ENCODE measurements around the gene GULP1. TPM values are rescaled to one million over a fixed set of nuclear protein-coding genes. Genes with fewer than 3 reads are reported as not detected.
"Not testable (repeated sequence)": the region's sequence is repeated elsewhere in the genome, so short reads cannot be mapped to it uniquely, and the experiment has no call there.

The GULP1 gene
- total RNA-seq, 1 experiment from 2014 or later: 76.0 TPM

- no TSS peak for BruUV-seq (replicated peaks)
- no peak for TF ChIP-seq ZFX (IDR thresholded peaks at IDR 0.05)
- no peak for TF ChIP-seq SIN3A (IDR thresholded peaks at IDR 0.05; ENCODE audit: low read depth)
- TF ChIP-seq POLR2A (IDR thresholded peaks at IDR 0.05; ENCODE audit: borderline replicate concordance, extremely low read depth, insufficient read depth, insufficient read length): no peak
- no peak for TF ChIP-seq RAD21 (IDR thresholded peaks at IDR 0.05; ENCODE audit: low read depth)
- TF ChIP-seq FOSL1 (IDR thresholded peaks at IDR 0.05; ENCODE audit: low read depth): no peak
- TF ChIP-seq, protein P1, sequence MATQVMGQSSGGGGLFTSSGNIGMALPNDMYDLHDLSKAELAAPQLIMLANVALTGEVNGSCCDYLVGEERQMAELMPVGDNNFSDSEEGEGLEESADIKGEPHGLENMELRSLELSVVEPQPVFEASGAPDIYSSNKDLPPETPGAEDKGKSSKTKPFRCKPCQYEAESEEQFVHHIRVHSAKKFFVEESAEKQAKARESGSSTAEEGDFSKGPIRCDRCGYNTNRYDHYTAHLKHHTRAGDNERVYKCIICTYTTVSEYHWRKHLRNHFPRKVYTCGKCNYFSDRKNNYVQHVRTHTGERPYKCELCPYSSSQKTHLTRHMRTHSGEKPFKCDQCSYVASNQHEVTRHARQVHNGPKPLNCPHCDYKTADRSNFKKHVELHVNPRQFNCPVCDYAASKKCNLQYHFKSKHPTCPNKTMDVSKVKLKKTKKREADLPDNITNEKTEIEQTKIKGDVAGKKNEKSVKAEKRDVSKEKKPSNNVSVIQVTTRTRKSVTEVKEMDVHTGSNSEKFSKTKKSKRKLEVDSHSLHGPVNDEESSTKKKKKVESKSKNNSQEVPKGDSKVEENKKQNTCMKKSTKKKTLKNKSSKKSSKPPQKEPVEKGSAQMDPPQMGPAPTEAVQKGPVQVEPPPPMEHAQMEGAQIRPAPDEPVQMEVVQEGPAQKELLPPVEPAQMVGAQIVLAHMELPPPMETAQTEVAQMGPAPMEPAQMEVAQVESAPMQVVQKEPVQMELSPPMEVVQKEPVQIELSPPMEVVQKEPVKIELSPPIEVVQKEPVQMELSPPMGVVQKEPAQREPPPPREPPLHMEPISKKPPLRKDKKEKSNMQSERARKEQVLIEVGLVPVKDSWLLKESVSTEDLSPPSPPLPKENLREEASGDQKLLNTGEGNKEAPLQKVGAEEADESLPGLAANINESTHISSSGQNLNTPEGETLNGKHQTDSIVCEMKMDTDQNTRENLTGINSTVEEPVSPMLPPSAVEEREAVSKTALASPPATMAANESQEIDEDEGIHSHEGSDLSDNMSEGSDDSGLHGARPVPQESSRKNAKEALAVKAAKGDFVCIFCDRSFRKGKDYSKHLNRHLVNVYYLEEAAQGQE (IDR thresholded peaks at IDR 0.05; ENCODE audit: low read depth): no peak
- TF ChIP-seq CBX3 (IDR thresholded peaks at IDR 0.05; ENCODE audit: low read depth): no peak
- TF ChIP-seq EZH2phosphoT487 (IDR thresholded peaks at IDR 0.05; ENCODE audit: borderline replicate concordance): no peak
- no peak for TF ChIP-seq ELF1 (IDR thresholded peaks at IDR 0.05; ENCODE audit: borderline replicate concordance, low read depth)
- TF ChIP-seq ZNF274 (IDR thresholded peaks at IDR 0.05; ENCODE audit: low read depth, low read length): no peak
- no peak for TF ChIP-seq ATF3 (IDR thresholded peaks at IDR 0.05)
- TF ChIP-seq, protein P2, sequence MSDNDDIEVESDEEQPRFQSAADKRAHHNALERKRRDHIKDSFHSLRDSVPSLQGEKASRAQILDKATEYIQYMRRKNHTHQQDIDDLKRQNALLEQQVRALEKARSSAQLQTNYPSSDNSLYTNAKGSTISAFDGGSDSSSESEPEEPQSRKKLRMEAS (IDR thresholded peaks at IDR 0.05): no peak
- no peak for TF ChIP-seq CEBPB (IDR thresholded peaks at IDR 0.05; ENCODE audit: low read depth)
- TF ChIP-seq EZH2 (IDR thresholded peaks at IDR 0.05): no peak
- no peak for TF ChIP-seq ZBTB33 (IDR thresholded peaks at IDR 0.05; ENCODE audit: extremely low read depth, insufficient replicate concordance, low read length)
- TF ChIP-seq TCF7L2 (IDR thresholded peaks at IDR 0.05; ENCODE audit: borderline replicate concordance, extremely low read depth, insufficient read depth, insufficient read length): no peak
- TF ChIP-seq EGR1 (IDR thresholded peaks at IDR 0.05; ENCODE audit: low read depth): no peak
- no peak for TF ChIP-seq YY1 (IDR thresholded peaks at IDR 0.05; ENCODE audit: extremely low read depth, insufficient replicate concordance, low read depth, low read length)
- ChIA-PET POLR2A (no interaction called here), RAD21 (ENCODE audit: low non-redundant PET in 1 of 2, low total read pairs in 2 of 2, uncharacterized antibody in 2 of 2, unreplicated experiment in 2 of 2) (no interaction called here), CTCF (interaction anchor here (0.5 kb wide), 1 partner anchor 228 kb away, joined by 3 read pairs; no protein-coding TSS in a partner anchor)
- DNase-seq (ENCODE audit: low read depth, low spot score) (no peak), ATAC-seq (no peak)
- Histone ChIP-seq H3K9me3 (ENCODE audit: control insufficient read depth in 1 of 2, insufficient read depth in 1 of 2, low read depth in 1 of 2, low read length in 2 of 2) (no peaks in the 10 kb centered on the region), H3K9ac (ENCODE audit: low read length) (no peak overlapping the region), H3K27ac (ENCODE audit: low read depth, low read length) (no peak overlapping the region), H3K36me3 (ENCODE audit: control insufficient read depth in 1 of 2, insufficient read depth in 2 of 2, low read length in 2 of 2) (no peaks in the 10 kb centered on the region), H3K4me1 (ENCODE audit: control insufficient read depth in 1 of 2, insufficient read depth in 2 of 2, low read length in 2 of 2) (no peaks in the 10 kb centered on the region), H4K20me1 (ENCODE audit: insufficient read depth) (no peaks in the 10 kb centered on the region), H3K27me3 (ENCODE audit: insufficient read depth, low read length) (no peaks in the 10 kb centered on the region), H3K79me2 (ENCODE audit: insufficient read depth, low read length) (no peaks in the 10 kb centered on the region), H3K4me2 (ENCODE audit: low read length) (no peak overlapping the region), H3K4me3 (replicated peaks in 1 of 2; ENCODE audit: low read depth in 1 of 2, low read length in 2 of 2) (no peak overlapping the region), H2AFZ (ENCODE audit: low read depth, low read length, poor library complexity, severe bottlenecking) (no peak overlapping the region), H3K9me2 (ENCODE audit: insufficient read depth) (no peaks in the 10 kb centered on the region)
- intact Hi-C loops (cut with micrococcal nuclease): no loop called here
Measured at GRCh38 chr2:188557081-188557480, 265.4 kb downstream of the GULP1 start.

GRCh38 chr2:188559455-188559854 lies 267.8 kb downstream of the GULP1 start:
- H3K79me2 ChIP-seq (ENCODE audit: insufficient read depth, low read length); POLR2A ChIA-PET; H3K36me3 ChIP-seq (ENCODE audit: control insufficient read depth in 1 of 2, insufficient read depth in 2 of 2, low read length in 2 of 2); H3K9me3 ChIP-seq (ENCODE audit: control insufficient read depth in 1 of 2, insufficient read depth in 1 of 2, low read depth in 1 of 2, low read length in 2 of 2); DNase-seq (ENCODE audit: low read depth, low spot score); intact Hi-C loops (cut with micrococcal nuclease); H3K9ac ChIP-seq (ENCODE audit: low read length); H4K20me1 ChIP-seq (ENCODE audit: insufficient read depth); RAD21 ChIA-PET (ENCODE audit: low non-redundant PET in 1 of 2, low total read pairs in 2 of 2, uncharacterized antibody in 2 of 2, unreplicated experiment in 2 of 2); CTCF ChIA-PET; H3K27ac ChIP-seq (ENCODE audit: low read depth, low read length); H3K27me3 ChIP-seq (ENCODE audit: insufficient read depth, low read length); ATAC-seq; H3K4me2 ChIP-seq (ENCODE audit: low read length); H3K4me3 ChIP-seq (replicated peaks in 1 of 2; ENCODE audit: low read depth in 1 of 2, low read length in 2 of 2); BruUV-seq (replicated peaks); H3K4me1 ChIP-seq (ENCODE audit: control insufficient read depth in 1 of 2, insufficient read depth in 2 of 2, low read length in 2 of 2); H2AFZ ChIP-seq (ENCODE audit: low read depth, low read length, poor library complexity, severe bottlenecking); H3K9me2 ChIP-seq (ENCODE audit: insufficient read depth): not testable (repeated sequence)
